Body of pancreas (tissue), 4 donors: ENCODE data around the gene CCNL2. TPM values are rescaled to one million over a fixed set of nuclear protein-coding genes. Genes with fewer than 3 reads are reported as not detected.

ENCODE experiments used
- ATAC-seq: fragments of 150-250 bp; one replicate; pipeline ENCODE4 v1.9.1; 2016
- DNase-seq, 4 donors: peaks; one replicate each; pipeline ENCODE4 v3.0.0-alpha.2; 2019
- H3K27ac ChIP-seq, 4 donors: fragments of 200-600 bp; sonication (generic); 1 replicate in 3 of 4; 2 replicates in 1 of 4; pipeline versions ENCODE4 v1.5.1 to v1.6.1; 2016 to 2019; ENCODE audit warnings: mild to moderate bottlenecking in 1 of 4, mixed read lengths in 1 of 4, moderate library complexity in 1 of 4
- H3K27me3 ChIP-seq, 2 donors: fragments of 200-600 bp; sonication (generic); one replicate each; pipeline ENCODE4 v1.6.0; 2016; ENCODE audit warnings: mild to moderate bottlenecking in 1 of 2
- H3K36me3 ChIP-seq, 2 donors: fragments of 200-600 bp; sonication (generic); replicated peaks in 1 of 2; 2 replicates each; pipeline ENCODE4 v1.5.1; 2016; ENCODE audit warnings: low read depth in 2 of 2; ENCODE audit not compliant: insufficient read depth in 1 of 2
- H3K4me1 ChIP-seq: fragments of 200-600 bp; sonication (generic); one replicate; pipeline ENCODE4 v1.6.0; 2016
- H3K4me3 ChIP-seq, 2 donors: fragments of 200-600 bp; sonication (generic); 1 replicate in 1 of 2; 2 replicates in 1 of 2; pipeline ENCODE4 v1.5.1; 2016 to 2019
- H3K9me3 ChIP-seq, 3 donors: fragments of 200-600 bp; sonication (generic); 1 replicate in 2 of 3; 2 replicates in 1 of 3; pipeline ENCODE4 v1.5.1; 2016
- CTCF ChIP-seq, 7 experiments: fragments of 450-650 bp in 4 of 7; fragments of 200-600 bp in 3 of 7; sonication (generic) in 3 of 7; IDR thresholded peaks; one replicate each; pipeline ENCODE4 v1.5.1; 2016 to 2019; ENCODE audit warnings: antibody characterized with exemption in 7 of 7
- POLR2A ChIP-seq, 3 donors: fragments of 450-650 bp; IDR thresholded peaks; one replicate each; pipeline ENCODE4 v1.6.1; 2016; ENCODE audit warnings: antibody characterized with exemption in 3 of 3, mild to moderate bottlenecking in 2 of 3
- WGBS, 2 donors: methylation state at CpG; one replicate each; pipeline ENCODE4 v1.1.5; 2017; 5-methylcytosine and 5-hydroxymethylcytosine counted together
- intact Hi-C: fragments of 100-400 bp; cut with DNase I; formaldehyde crosslinking; loops from one replicate; pipeline ENCODE4 v1.15.1; 2023
- total RNA-seq, 2 donors: library from RNA; depleted of rRNA; stranded (reverse); fragments of >200 nt; gene quantifications; one replicate each; pipeline ENCODE4 v1.1.0, GENCODE V29; 2016

CCNL2 gene
- total RNA-seq, 2 donors from 2014 or later, result 225 to 246 TPM

- Histone ChIP-seq H3K4me1 (peaks cover 34% of the 10 kb centered on the region), H3K27me3 (no peaks in the 10 kb centered on the region), H3K4me3 (peak overlapping the region; percentile 96 to 98), H3K9me3 (no peaks in the 10 kb centered on the region), H3K36me3 (peaks cover 0 to 14% of the 10 kb centered on the region in 2 donors), H3K27ac (peak overlapping the region; percentile 32 to 85 (median 74))
- intact Hi-C loops, result loop anchor here (10.0 kb wide), 1 partner anchor 96 kb away; no protein-coding TSS in a partner anchor
- ATAC-seq (peak; percentile 1), DNase-seq (no peak)
- no peak for TF ChIP-seq CTCF (IDR thresholded peaks at IDR 0.05)
- TF ChIP-seq POLR2A (IDR thresholded peaks at IDR 0.05), result no peak
- WGBS, 2 donors, result 0% methylated on average over 1 to 41 of the region's 54 CpGs
These were observed 403 bp downstream of the CCNL2 start for GRCh38 chr1:1398677-1399186.

GRCh38 chr1:1397839-1398523 is 1.2 kb downstream of the CCNL2 start:
- Histone ChIP-seq H3K27ac (peak overlapping the region in 2 of 4 donors; percentile 65 to 85), H3K27me3 (no peaks in the 10 kb centered on the region), H3K4me1 (peaks cover 34% of the 10 kb centered on the region), H3K4me3 (peak overlapping the region; percentile 96 to 98), H3K9me3 (no peaks in the 10 kb centered on the region), H3K36me3 (peaks cover 0 to 16% of the 10 kb centered on the region in 2 donors)
- intact Hi-C loops, result loop anchor here (10.0 kb wide), 1 partner anchor 97 kb away; no protein-coding TSS in a partner anchor
- ATAC-seq (no peak), DNase-seq (no peak)
- WGBS, 2 donors, result 45 to 51% methylated on average over 19 of the region's 19 CpGs
- TF ChIP-seq CTCF (IDR thresholded peaks at IDR 0.05), result no peak

GRCh38 chr1:1395166-1395565 is 4.0 kb downstream of the CCNL2 start:
- ATAC-seq (no peak), DNase-seq (no peak)
- Histone ChIP-seq H3K27me3 (no peaks in the 10 kb centered on the region), H3K36me3 (peaks cover 19 to 37% of the 10 kb centered on the region in 2 donors), H3K9me3 (no peaks in the 10 kb centered on the region), H3K27ac (no peak overlapping the region), H3K4me3 (no peak overlapping the region), H3K4me1 (peaks cover 20% of the 10 kb centered on the region)
- WGBS, 2 donors, result 85 to 88% methylated on average over 11 of the region's 11 CpGs
- intact Hi-C loops, result loop anchor here (10.0 kb wide), 1 partner anchor 100 kb away; no protein-coding TSS in a partner anchor
- no peak for TF ChIP-seq POLR2A (IDR thresholded peaks at IDR 0.05)
- TF ChIP-seq CTCF (IDR thresholded peaks at IDR 0.05), result no peak

GRCh38 chr1:1394116-1394515 is 5.0 kb downstream of the CCNL2 start:
- Histone ChIP-seq H3K4me1 (peaks cover 18% of the 10 kb centered on the region), H3K9me3 (no peaks in the 10 kb centered on the region), H3K27ac (no peak overlapping the region), H3K4me3 (no peak overlapping the region), H3K36me3 (peaks cover 30 to 43% of the 10 kb centered on the region in 2 donors), H3K27me3 (no peaks in the 10 kb centered on the region)
- ATAC-seq (no peak), DNase-seq (no peak)
- intact Hi-C loops, result loop anchor here (10.0 kb wide), 1 partner anchor 101 kb away; no protein-coding TSS in a partner anchor
- WGBS, 2 donors, result 94 to 95% methylated on average over 7 of the region's 7 CpGs
- TF ChIP-seq CTCF (IDR thresholded peaks at IDR 0.05), result no peak
- TF ChIP-seq POLR2A (IDR thresholded peaks at IDR 0.05), result no peak
